HG03354 (cell line): Measurements from ENCODE around the gene SLC16A3.
A peak's percentile ranks its signal among the peaks of the same experiment; 100 is the strongest.
"Not testable (repeated sequence)": the region's sequence is repeated elsewhere in the genome, so short reads cannot be mapped to it uniquely, and the experiment has no call there.

Experiments used
- ATAC-seq: cut with Tn5 transposase; IDR thresholded peaks from one replicate; pipeline ENCODE4 v1.9.1; 2021; ENCODE audit warnings: mild to moderate bottlenecking; ENCODE audit not compliant: unreplicated experiment, poor library complexity, severe bottlenecking

The SLC16A3 gene

GRCh38 chr17:82228842-82229697 lies at the start of gene SLC16A3:
Gene SLC16A3, plus strand, starts transcription at chr17:82229042. Its CDS starts 6,967 bp downstream, at chr17:82236009.
- peak; percentile 52 for ATAC-seq

- ATAC-seq: no peak
Measured at GRCh38 chr17:82179412-82179811, 49.4 kb upstream of the SLC16A3 start.

GRCh38 chr17:82179946-82180475 lies 48.8 kb upstream of the SLC16A3 start:
- no peak for ATAC-seq

GRCh38 chr17:82180776-82181528 lies 47.9 kb upstream of the SLC16A3 start:
- no peak for ATAC-seq

- no peak for ATAC-seq
Measured at GRCh38 chr17:82184761-82185160, 44.1 kb upstream of the SLC16A3 start.

- ATAC-seq: no peak
Measured at GRCh38 chr17:82186221-82186620, 42.6 kb upstream of the SLC16A3 start.

GRCh38 chr17:82187500-82187899 lies 41.3 kb upstream of the SLC16A3 start:
- ATAC-seq: no peak

GRCh38 chr17:82188001-82188961 lies 40.6 kb upstream of the SLC16A3 start:
- ATAC-seq: no peak

GRCh38 chr17:82193050-82193449 lies 35.8 kb upstream of the SLC16A3 start:
- not testable (repeated sequence) for ATAC-seq

- no peak for ATAC-seq
Measured at GRCh38 chr17:82193520-82194220, 35.2 kb upstream of the SLC16A3 start.

GRCh38 chr17:82194765-82195164 lies 34.1 kb upstream of the SLC16A3 start:
- no peak for ATAC-seq

- no peak for ATAC-seq
Measured at GRCh38 chr17:82195675-82196672, 32.9 kb upstream of the SLC16A3 start.

GRCh38 chr17:82198092-82198491 lies 30.8 kb upstream of the SLC16A3 start:
- ATAC-seq: no peak

- ATAC-seq: no peak
Measured at GRCh38 chr17:82199496-82199895, 29.3 kb upstream of the SLC16A3 start.

GRCh38 chr17:82200135-82200534 lies 28.7 kb upstream of the SLC16A3 start:
- no peak for ATAC-seq

- ATAC-seq: no peak
Measured at GRCh38 chr17:82200743-82201497, 27.9 kb upstream of the SLC16A3 start.

GRCh38 chr17:82201498-82201910 lies 27.3 kb upstream of the SLC16A3 start:
- ATAC-seq: no peak
